Upper lobe of left lung (tissue), 6 donors: ENCODE data around the gene STK16. TPM values are rescaled to one million over a fixed set of nuclear protein-coding genes. Genes with fewer than 3 reads are reported as not detected.

Experiments used
- ATAC-seq, 2 donors: fragments of 200-7000 bp; cut with Tn5 transposase; one replicate each; pipeline ENCODE4 v1.9.1; 2022; ENCODE audit warnings: mild to moderate bottlenecking in 2 of 2, moderate library complexity in 2 of 2; ENCODE audit not compliant: low FRiP score in 2 of 2
- DNase-seq, 2 donors: peaks; one replicate each; pipeline ENCODE4 v3.0.0-alpha.2; 2019 to 2020
- H3K27ac ChIP-seq, 4 donors: fragments of 200-600 bp; sonication (generic); one replicate each; pipeline ENCODE4 v1.5.1; 2016 to 2019
- H3K27me3 ChIP-seq, 4 donors: fragments of 200-600 bp; sonication (generic); one replicate each; pipeline ENCODE4 v1.5.1; 2017 to 2019
- H3K36me3 ChIP-seq, 4 donors: fragments of 200-600 bp; sonication (generic); one replicate each; pipeline ENCODE4 v1.5.1; 2016 to 2019
- H3K4me1 ChIP-seq, 4 donors: fragments of 200-600 bp; sonication (generic); one replicate each; pipeline ENCODE4 v1.5.1; 2018 to 2019
- H3K4me3 ChIP-seq, 4 donors: fragments of 200-600 bp; sonication (generic); one replicate each; pipeline ENCODE4 v1.5.1; 2017 to 2019; ENCODE audit warnings: mild to moderate bottlenecking in 2 of 4, moderate library complexity in 1 of 4
- H3K9me3 ChIP-seq, 4 donors: fragments of 200-600 bp; sonication (generic); one replicate each; pipeline ENCODE4 v1.5.1; 2018 to 2019
- EP300 ChIP-seq, 4 donors: sonication (generic); formaldehyde crosslinking; IDR thresholded peaks; one replicate each; pipeline ENCODE4 v1.5.1; 2017; ENCODE audit warnings: antibody characterized with exemption in 4 of 4, control low read depth in 2 of 4
- POLR2A ChIP-seq, 4 donors: fragments of 450-650 bp; IDR thresholded peaks; one replicate each; pipeline ENCODE4 v1.5.1; 2016 to 2017; ENCODE audit warnings: antibody characterized with exemption in 4 of 4, mild to moderate bottlenecking in 2 of 4
- POLR2AphosphoS5 ChIP-seq, 2 donors: sonication (generic); formaldehyde crosslinking; IDR thresholded peaks; one replicate each; pipeline ENCODE4 v1.5.1; 2017; ENCODE audit warnings: antibody characterized with exemption in 2 of 2
- WGBS, 2 donors: methylation state at CpG; one replicate each; pipeline ENCODE4 v1.1.5; 2017 to 2018; 5-methylcytosine and 5-hydroxymethylcytosine counted together
- total RNA-seq, 6 donors: library from RNA; depleted of rRNA in 4 of 6; stranded (reverse); fragments of >200 nt in 4 of 6; gene quantifications; one replicate each; pipeline versions ENCODE4 v1.1.0 to v1.2.1, GENCODE V29; 2016 to 2021
- TF ChIP-seq, protein P1 (sequence below), 6 experiments: fragments of 450-650 bp in 4 of 6; fragments of 200-600 bp in 2 of 6; sonication (generic) in 2 of 6; IDR thresholded peaks; one replicate each; pipeline ENCODE4 v1.5.1; 2016 to 2019; ENCODE audit warnings: antibody characterized with exemption in 6 of 6
- donor health status: DM: no; HTN: no; CAD: no; lungs with moderate emphysema.
- donor health status: DM: no; HTN: yes; CAD: no; lungs with severe emphysema.

STK16 gene
- total RNA-seq, 6 donors from 2014 or later = 12.6 to 28.3 (median 15.7) TPM

DNA sequence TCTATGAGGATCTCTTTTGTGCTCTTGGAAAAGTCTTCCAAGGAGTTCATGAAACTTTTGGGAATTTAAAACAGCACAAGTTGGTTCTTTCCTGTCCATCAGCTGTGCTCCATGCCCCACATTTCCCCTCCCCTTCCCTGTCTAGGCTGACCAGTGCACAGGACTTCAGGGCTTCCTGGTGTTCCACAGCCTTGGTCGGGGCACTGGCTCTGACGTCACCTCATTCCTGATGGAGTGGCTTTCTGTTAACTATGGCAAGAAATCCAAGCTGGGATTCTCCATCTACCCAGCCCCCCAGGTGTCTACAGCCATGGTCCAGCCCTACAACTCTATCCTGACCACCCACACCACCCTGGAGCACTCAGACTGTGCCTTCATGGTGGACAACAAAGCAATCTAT is 25.7 kb downstream of the STK16 start:
- H3K27me3 ChIP-seq = no peaks in the 10 kb centered on the region
- WGBS, 2 donors = 64 to 89% methylated on average over 2 of the region's 2 CpGs
- no peak overlapping the region for H3K27ac ChIP-seq
- no peaks in the 10 kb centered on the region for H3K9me3 ChIP-seq
- H3K36me3 ChIP-seq = no peaks in the 10 kb centered on the region
- no peaks in the 10 kb centered on the region for H3K4me1 ChIP-seq
- no peak for ATAC-seq
- TF ChIP-seq POLR2A (IDR thresholded peaks at IDR 0.05) (no peak), EP300 (IDR thresholded peaks at IDR 0.05) (no peak), POLR2AphosphoS5 (IDR thresholded peaks at IDR 0.05) (no peak)
- TF ChIP-seq, protein P1, sequence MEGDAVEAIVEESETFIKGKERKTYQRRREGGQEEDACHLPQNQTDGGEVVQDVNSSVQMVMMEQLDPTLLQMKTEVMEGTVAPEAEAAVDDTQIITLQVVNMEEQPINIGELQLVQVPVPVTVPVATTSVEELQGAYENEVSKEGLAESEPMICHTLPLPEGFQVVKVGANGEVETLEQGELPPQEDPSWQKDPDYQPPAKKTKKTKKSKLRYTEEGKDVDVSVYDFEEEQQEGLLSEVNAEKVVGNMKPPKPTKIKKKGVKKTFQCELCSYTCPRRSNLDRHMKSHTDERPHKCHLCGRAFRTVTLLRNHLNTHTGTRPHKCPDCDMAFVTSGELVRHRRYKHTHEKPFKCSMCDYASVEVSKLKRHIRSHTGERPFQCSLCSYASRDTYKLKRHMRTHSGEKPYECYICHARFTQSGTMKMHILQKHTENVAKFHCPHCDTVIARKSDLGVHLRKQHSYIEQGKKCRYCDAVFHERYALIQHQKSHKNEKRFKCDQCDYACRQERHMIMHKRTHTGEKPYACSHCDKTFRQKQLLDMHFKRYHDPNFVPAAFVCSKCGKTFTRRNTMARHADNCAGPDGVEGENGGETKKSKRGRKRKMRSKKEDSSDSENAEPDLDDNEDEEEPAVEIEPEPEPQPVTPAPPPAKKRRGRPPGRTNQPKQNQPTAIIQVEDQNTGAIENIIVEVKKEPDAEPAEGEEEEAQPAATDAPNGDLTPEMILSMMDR (IDR thresholded peaks at IDR 0.05) = no peak
- H3K4me3 ChIP-seq = no peak overlapping the region
- no peak for DNase-seq

DNA sequence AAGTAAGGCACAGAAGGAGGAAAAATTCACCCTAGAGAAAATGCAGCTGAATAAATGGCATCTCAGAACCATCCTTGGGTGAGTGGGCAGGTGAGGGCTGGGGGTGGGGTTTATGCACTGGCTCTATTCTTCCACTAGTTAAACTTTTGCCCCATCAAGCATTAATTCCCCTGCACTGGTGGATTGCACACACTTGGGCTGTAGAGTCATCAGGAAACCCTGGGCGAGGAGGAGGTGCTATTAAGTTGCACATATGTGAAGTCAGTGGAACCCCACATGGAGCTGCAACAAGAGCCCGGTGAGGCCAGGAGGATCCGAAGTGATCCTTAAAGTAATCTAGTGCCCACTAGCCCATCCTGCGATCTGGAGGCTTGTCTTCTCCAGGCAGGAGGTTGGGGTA is 27.1 kb downstream of the STK16 start:
- Histone ChIP-seq H3K27ac (no peak overlapping the region), H3K4me3 (no peak overlapping the region), H3K4me1 (peaks cover 0 to under 1% (median under 1%) of the 10 kb centered on the region in 4 donors), H3K27me3 (no peaks in the 10 kb centered on the region), H3K9me3 (no peaks in the 10 kb centered on the region), H3K36me3 (no peaks in the 10 kb centered on the region)
- WGBS, 2 donors = 83 to 87% methylated on average over 4 of the region's 4 CpGs
- TF ChIP-seq POLR2A (IDR thresholded peaks at IDR 0.05) = no peak
- TF ChIP-seq, protein P1 (IDR thresholded peaks at IDR 0.05) = no peak
- TF ChIP-seq POLR2AphosphoS5 (IDR thresholded peaks at IDR 0.05) = no peak
- TF ChIP-seq EP300 (IDR thresholded peaks at IDR 0.05) = no peak
- DNase-seq = no peak
- ATAC-seq = no peak

DNA sequence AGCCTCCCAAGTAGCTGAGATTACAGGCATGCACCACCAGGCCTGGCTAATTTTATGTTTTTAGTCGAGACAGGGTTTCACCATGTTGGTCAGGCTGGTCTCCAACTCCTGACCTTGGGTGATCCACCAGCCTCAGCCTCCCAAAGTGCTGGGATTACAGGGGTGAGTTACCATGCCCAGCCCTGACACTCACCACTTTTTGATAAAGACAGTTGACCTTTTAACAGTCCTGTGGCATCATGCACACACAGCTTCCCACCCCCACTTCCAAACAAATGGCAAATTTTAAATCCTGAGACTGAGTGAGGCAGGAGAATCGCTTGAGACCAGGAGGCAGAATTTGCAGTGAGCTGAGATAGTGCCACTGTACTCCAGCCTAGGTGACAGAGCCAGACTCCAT is 27.7 kb downstream of the STK16 start:
- Histone ChIP-seq H3K27ac (no peak overlapping the region), H3K4me1 (peaks cover 4 to 7% (median 7%) of the 10 kb centered on the region in 4 donors), H3K9me3 (no peaks in the 10 kb centered on the region), H3K4me3 (no peak overlapping the region), H3K27me3 (no peaks in the 10 kb centered on the region), H3K36me3 (no peaks in the 10 kb centered on the region)
- 66 to 67% methylated on average over 2 of the region's 2 CpGs for WGBS, 2 donors
- TF ChIP-seq POLR2AphosphoS5 (IDR thresholded peaks at IDR 0.05) = no peak
- TF ChIP-seq POLR2A (IDR thresholded peaks at IDR 0.05) = no peak
- TF ChIP-seq, protein P1 (IDR thresholded peaks at IDR 0.05) = no peak
- no peak for TF ChIP-seq EP300 (IDR thresholded peaks at IDR 0.05)
- DNase-seq (no peak), ATAC-seq (no peak)

DNA sequence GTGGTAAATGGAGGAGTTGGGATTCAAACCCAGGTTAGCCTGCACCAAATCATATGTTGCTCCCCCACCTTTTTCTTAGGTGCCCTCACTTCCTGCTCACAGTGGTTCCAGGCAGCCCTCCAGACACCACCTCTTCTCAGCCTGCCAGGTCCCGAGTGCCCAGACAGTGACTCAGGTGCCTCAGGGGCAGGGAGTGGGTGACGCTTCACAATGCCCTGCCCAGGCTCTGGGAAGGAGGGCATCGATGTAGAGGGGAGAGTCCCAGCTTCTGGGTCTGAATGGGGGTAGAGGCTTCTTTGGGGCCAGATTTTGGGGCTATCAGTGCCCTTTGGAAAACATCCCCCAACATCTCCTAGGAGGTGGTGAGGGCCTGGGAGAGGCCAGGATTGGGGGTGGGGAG is 28.7 kb downstream of the STK16 start:
- H3K27me3 ChIP-seq = no peaks in the 10 kb centered on the region
- peaks cover 12 to 16% (median 16%) of the 10 kb centered on the region in 4 donors for H3K4me1 ChIP-seq
- H3K27ac ChIP-seq = peak overlapping the region; percentile 62 to 78 (median 68)
- no peaks in the 10 kb centered on the region for H3K36me3 ChIP-seq
- H3K4me3 ChIP-seq = no peak overlapping the region
- no peaks in the 10 kb centered on the region for H3K9me3 ChIP-seq
- no peak for DNase-seq
- no peak for ATAC-seq
- TF ChIP-seq POLR2AphosphoS5 (IDR thresholded peaks at IDR 0.05) (peak in 1 of 2 donors; percentile 40), EP300 (IDR thresholded peaks at IDR 0.05) (no peak), POLR2A (IDR thresholded peaks at IDR 0.05) (no peak)
- TF ChIP-seq, protein P1 (IDR thresholded peaks at IDR 0.05) = no peak
- WGBS, 2 donors = 82% methylated on average over 2 of the region's 3 CpGs; no CpG with 5 or more reads in 1 of the 2 donors

DNA sequence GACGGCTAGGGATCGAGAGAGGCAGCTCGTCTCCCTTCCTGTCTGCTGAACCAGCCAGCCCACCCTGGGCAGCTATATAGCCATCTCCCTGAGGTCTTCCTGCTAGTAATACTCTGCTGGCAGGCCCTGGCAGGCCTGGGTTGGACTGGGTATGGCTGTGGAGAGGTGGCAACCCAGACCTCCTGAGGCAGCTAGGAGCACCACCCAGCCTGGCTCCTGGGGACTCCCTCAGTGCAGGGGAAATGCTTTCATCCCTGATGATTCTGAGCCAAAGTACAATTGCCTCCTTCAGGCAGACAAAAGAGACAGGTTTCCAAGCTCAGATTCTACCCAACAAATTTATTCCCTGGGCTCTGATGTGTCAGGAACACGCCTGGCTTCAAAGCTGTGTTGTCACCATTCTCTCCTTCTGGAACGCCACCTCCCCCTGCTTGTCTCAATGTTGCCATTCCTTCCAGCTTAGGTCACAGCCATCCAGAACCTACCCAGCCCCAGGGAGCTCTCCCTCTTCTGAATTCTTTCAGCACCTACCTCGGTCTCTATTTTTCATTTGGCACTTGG is 29.2 kb downstream of the STK16 start:
- DNase-seq (peak in 1 of 2 donors; percentile 46), ATAC-seq (peak in 1 of 2 donors; percentile 23)
- H3K4me3 ChIP-seq = no peak overlapping the region
- peak in 1 of 4 donors; percentile 40 for TF ChIP-seq POLR2A (IDR thresholded peaks at IDR 0.05)
- TF ChIP-seq, protein P1 (IDR thresholded peaks at IDR 0.05) = no peak
- no peak for TF ChIP-seq POLR2AphosphoS5 (IDR thresholded peaks at IDR 0.05)
- no peak for TF ChIP-seq EP300 (IDR thresholded peaks at IDR 0.05)
- no peaks in the 10 kb centered on the region for H3K27me3 ChIP-seq
- 41 to 43% methylated on average over 4 to 6 of the region's 6 CpGs for WGBS, 2 donors
- H3K9me3 ChIP-seq = no peaks in the 10 kb centered on the region
- peaks cover 12 to 16% (median 16%) of the 10 kb centered on the region in 4 donors for H3K4me1 ChIP-seq
- H3K36me3 ChIP-seq = no peaks in the 10 kb centered on the region
- H3K27ac ChIP-seq = peak overlapping the region; percentile 62 to 78 (median 68)
